Transverse colon (tissue), 4 donors: Measurements from ENCODE around the gene KMT2C.

Experiments used
- CTCF ChIP-seq, 5 experiments: fragments of 200-600 bp in 3 of 5; fragments of 450-650 bp in 2 of 5; sonication (generic) in 3 of 5; IDR thresholded peaks; 1 replicate in 2 of 5; 2 replicates in 3 of 5; pipeline ENCODE4 v1.5.1; 2016 to 2017; ENCODE audit warnings: antibody characterized with exemption in 5 of 5, inconsistent platforms in 3 of 5, mild to moderate bottlenecking in 2 of 5, moderate library complexity in 1 of 5
- EP300 ChIP-seq: sonication (generic); formaldehyde crosslinking; IDR thresholded peaks from one replicate; pipeline ENCODE4 v1.6.1; 2017; ENCODE audit warnings: antibody characterized with exemption, low read depth
- POLR2A ChIP-seq: fragments of 450-650 bp; IDR thresholded peaks from one replicate; pipeline ENCODE4 v1.6.1; 2016; ENCODE audit warnings: antibody characterized with exemption, mild to moderate bottlenecking, moderate library complexity
- POLR2AphosphoS5 ChIP-seq, 3 donors: sonication (generic); formaldehyde crosslinking; IDR thresholded peaks; one replicate each; pipeline ENCODE4 v1.6.1; 2016; ENCODE audit warnings: antibody characterized with exemption in 3 of 3

DNA sequence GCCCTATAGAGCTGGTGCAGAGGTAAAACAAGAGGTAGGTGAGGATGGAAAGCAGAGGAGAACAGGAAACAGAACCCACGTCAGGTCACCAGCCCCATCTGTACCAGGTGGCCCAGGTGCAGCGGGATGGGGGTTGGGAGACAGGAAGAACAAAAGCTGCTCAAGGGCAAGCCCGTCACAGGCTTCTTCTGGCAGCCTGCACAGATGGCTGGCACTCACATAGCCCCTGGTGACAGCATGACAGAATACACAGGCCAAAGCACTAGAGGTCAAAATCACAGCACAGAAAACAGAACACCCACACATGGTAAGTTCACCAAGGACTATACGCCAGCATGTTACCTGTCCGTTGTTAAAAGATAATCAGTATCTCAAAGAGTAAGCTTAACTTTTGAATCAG, 283.5 kb downstream of the KMT2C start:
- TF ChIP-seq POLR2AphosphoS5 (IDR thresholded peaks at IDR 0.05) (no peak), POLR2A (no peak), CTCF (IDR thresholded peaks at IDR 0.05) (no peak), EP300 (no peak)
